ENCODE measurements around the gene ZNF662.

- TF ChIP-seq, protein P1, sequence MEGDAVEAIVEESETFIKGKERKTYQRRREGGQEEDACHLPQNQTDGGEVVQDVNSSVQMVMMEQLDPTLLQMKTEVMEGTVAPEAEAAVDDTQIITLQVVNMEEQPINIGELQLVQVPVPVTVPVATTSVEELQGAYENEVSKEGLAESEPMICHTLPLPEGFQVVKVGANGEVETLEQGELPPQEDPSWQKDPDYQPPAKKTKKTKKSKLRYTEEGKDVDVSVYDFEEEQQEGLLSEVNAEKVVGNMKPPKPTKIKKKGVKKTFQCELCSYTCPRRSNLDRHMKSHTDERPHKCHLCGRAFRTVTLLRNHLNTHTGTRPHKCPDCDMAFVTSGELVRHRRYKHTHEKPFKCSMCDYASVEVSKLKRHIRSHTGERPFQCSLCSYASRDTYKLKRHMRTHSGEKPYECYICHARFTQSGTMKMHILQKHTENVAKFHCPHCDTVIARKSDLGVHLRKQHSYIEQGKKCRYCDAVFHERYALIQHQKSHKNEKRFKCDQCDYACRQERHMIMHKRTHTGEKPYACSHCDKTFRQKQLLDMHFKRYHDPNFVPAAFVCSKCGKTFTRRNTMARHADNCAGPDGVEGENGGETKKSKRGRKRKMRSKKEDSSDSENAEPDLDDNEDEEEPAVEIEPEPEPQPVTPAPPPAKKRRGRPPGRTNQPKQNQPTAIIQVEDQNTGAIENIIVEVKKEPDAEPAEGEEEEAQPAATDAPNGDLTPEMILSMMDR (IDR thresholded peaks at IDR 0.05) = no peak
- TF ChIP-seq EP300 (IDR thresholded peaks at IDR 0.05) = no peak
- no peak for TF ChIP-seq POLR2A (IDR thresholded peaks at IDR 0.05)
- no peak for TF ChIP-seq POLR2AphosphoS5 (IDR thresholded peaks at IDR 0.05)
Measured at GRCh38 chr3:42908675-42909074, 2.7 kb downstream of the ZNF662 start.

Data from gastroesophageal sphincter (tissue), 3 donors.